SIG-M5 treated with dmso at 0.1 percent for 504 hours (cell line): ENCODE measurements around the gene GAPVD1.
"Not testable (repeated sequence)": the region's sequence is repeated elsewhere in the genome, so short reads cannot be mapped to it uniquely, and the experiment has no call there.

ENCODE experiments used
- DNase-seq: peaks from one replicate; lab custom pipeline; 2025; ENCODE audit not compliant: unreplicated experiment; lab: John Stamatoyannopoulos, UW

GAPVD1 gene, protein sequence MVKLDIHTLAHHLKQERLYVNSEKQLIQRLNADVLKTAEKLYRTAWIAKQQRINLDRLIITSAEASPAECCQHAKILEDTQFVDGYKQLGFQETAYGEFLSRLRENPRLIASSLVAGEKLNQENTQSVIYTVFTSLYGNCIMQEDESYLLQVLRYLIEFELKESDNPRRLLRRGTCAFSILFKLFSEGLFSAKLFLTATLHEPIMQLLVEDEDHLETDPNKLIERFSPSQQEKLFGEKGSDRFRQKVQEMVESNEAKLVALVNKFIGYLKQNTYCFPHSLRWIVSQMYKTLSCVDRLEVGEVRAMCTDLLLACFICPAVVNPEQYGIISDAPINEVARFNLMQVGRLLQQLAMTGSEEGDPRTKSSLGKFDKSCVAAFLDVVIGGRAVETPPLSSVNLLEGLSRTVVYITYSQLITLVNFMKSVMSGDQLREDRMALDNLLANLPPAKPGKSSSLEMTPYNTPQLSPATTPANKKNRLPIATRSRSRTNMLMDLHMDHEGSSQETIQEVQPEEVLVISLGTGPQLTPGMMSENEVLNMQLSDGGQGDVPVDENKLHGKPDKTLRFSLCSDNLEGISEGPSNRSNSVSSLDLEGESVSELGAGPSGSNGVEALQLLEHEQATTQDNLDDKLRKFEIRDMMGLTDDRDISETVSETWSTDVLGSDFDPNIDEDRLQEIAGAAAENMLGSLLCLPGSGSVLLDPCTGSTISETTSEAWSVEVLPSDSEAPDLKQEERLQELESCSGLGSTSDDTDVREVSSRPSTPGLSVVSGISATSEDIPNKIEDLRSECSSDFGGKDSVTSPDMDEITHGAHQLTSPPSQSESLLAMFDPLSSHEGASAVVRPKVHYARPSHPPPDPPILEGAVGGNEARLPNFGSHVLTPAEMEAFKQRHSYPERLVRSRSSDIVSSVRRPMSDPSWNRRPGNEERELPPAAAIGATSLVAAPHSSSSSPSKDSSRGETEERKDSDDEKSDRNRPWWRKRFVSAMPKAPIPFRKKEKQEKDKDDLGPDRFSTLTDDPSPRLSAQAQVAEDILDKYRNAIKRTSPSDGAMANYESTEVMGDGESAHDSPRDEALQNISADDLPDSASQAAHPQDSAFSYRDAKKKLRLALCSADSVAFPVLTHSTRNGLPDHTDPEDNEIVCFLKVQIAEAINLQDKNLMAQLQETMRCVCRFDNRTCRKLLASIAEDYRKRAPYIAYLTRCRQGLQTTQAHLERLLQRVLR (N-terminal part only)

DNA sequence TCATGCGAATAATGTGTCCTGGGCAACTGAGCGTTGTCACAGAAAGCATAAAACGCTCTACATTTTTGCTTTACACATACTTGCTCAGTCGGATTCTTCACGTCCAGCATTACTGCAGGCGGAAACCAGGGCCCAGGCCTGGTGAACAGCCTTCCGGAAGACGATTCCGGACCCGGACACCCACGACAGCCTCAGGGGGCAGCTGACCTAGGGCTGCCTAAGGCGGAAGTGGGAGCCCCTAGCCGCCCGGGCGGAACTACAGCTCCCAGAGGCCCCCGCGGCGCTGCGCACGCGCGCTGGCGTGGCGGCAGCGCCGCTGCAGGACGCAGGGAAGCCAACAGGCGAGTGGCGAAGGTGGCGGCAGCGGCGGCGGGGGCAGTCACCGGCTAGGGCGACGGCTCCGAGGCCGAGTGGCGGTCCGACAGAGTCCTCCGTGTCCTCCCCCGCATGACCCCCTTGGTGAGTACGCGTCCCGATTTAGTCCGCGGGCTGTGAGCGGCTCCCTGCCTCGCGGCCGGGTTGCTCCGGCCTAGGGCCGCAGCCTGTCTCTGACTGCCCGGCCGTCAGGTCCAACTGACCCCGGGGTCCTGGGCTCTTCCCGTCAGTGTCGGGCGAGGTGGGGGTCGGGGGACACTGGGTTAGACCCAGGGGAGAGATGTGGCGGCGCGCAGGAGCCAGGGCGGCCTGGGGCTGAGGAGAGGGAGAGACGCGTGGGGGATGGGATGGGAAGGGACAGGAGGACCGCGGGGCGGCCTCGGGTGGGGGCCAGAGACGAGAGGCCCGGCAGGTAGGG is at the start of gene GAPVD1:
Gene GAPVD1 (plus strand): TSS at position 326 of the 793 bp plus-strand sequence. CDS start 37,096 bp downstream, outside the sequence.
- peak; percentile 90 for DNase-seq

DNA sequence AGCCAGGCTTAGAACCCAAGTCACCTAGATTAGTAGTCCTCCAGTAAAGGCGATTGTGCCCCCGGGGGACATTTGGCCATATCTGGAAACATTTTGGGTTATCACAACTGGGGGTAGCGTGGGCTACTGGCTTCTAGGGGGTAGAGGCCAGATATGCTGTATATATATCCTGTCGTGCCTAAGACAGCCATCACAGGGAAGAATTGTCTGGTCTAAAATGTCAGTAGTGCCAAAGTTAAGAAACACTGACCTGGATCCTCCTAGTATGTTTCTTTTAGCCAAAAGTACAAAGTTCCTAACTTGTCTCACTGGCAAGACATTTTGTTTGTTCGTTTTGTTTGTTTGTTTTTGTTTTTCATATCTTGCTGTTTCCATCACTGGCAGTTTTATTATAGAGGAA is 47.4 kb upstream of the GAPVD1 start:
- DNase-seq = no peak

DNA sequence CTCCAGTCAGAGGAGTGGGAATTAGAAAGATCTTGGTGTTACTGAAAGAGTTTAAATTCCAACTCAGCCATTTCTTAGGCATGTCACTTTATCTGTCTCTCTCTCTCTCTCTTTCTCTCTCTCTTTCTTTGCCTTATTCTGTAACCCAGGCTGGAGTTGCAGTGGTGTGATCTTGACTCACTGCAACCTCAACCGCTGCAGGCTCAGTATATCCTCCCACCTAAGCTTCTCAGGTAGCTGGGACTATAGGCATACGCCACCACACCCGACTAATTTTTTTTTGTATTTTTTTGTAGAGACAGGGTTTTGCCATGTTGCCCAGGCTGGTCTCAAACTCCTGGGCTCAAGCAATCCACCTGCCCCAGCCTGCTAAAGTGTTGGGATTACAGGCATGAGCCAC is 43.0 kb upstream of the GAPVD1 start:
- DNase-seq = no peak

DNA sequence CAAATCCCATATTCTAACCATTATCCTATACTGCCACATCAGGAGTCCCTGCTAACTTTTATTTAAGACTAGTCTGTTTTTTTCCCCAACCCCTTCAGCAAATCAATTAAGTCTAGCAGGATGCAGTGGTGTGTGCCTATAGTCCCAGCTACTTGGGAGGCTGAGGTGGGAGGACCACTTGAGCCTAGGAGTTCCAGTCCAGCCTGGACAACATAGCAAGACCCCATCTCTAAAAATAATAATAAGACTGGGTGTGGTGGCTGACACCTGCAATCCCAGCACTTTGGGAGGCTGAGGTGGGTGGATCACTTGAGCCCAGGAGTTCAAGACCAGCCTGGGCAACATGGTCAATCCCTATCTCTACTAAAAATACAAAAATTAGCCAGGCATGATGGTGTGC is 36.8 kb upstream of the GAPVD1 start:
- not testable (repeated sequence) for DNase-seq

DNA sequence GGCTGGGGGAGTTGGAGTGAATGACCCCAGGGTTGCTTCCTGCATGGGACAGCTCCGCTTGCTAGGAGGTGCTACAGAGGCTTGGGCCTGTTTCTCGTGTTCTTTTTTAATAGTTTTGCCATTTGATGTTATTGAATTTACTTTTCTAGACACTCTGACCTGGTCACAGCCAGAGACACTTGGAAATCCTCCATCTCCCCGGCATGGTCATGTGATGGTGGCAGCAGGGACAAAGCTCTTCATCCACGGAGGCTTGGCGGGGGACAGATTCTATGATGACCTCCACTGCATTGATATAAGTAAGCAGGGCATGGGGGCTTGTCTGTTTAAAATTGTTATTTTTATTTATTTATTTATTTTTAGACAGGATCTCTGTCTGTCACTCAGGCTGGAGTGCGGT is 33.9 kb upstream of the GAPVD1 start:
- no peak for DNase-seq

DNA sequence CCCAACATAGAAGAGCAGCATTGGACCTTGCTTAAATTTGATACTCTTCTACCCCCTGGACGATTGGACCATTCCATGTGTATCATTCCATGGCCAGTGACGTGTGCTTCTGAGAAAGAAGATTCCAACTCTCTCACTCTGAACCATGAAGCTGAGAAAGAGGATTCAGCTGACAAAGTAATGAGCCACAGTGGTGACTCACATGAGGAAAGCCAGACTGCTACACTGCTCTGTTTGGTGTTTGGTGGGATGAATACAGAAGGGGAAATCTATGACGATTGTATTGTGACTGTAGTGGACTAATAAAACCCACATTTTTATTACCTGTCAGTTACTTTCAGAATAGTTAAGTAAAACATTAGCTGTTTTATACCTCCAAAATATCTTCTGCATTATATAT is 27.9 kb upstream of the GAPVD1 start:
- peak; percentile 15 for DNase-seq

DNA sequence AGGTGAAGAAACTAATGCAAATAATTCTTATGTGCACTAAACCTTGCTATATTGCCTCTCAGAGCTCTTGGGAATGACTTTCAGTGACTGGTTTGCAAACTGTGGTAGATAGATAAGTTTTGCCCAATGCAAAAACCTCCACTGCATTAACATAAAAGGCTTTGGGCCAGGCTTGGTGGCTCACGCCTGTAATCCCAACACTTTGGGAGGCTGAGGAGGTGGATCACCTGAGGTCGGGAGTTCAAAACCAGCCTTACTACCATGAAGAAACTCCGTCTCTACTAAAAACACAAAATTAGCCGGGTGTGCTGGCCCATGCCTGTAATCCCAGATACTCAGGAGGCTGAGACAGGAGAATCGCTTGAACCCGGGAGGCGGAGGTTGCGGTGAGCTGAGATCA is 27.5 kb upstream of the GAPVD1 start:
- DNase-seq = not testable (repeated sequence)

DNA sequence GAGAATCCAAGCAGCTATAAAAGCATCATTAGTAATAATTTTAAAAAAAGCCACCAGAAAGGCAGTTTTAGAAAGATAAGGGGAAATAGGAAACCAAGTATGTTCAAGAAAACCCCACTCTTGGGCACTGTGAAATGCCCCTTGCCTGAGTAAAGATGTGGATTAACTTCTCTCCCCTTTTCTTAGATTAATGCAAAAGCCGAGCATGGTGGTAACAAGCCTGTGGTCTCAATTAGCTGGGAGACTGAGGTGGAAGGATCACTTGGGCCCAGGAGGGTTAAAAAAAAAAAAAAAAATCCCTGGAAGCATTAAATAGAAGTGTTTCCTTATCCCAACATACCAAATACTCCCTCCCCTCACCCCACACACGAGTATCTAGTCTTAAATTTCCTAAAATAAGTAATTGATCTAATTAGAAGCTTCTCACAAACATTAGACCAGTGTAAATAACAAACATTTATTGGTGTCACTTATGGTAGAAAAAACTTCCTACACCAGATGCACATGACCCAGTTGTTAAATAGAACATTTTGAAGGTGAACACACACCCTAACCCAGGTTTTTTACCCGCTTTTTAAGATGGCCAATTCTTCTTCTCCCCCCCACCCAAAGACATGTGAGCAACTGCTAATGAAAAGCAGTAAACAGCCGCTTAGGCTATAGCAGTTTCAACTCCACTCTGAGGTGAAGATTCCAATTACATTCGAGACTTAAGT is 25.7 kb upstream of the GAPVD1 start:
- DNase-seq = no peak

DNA sequence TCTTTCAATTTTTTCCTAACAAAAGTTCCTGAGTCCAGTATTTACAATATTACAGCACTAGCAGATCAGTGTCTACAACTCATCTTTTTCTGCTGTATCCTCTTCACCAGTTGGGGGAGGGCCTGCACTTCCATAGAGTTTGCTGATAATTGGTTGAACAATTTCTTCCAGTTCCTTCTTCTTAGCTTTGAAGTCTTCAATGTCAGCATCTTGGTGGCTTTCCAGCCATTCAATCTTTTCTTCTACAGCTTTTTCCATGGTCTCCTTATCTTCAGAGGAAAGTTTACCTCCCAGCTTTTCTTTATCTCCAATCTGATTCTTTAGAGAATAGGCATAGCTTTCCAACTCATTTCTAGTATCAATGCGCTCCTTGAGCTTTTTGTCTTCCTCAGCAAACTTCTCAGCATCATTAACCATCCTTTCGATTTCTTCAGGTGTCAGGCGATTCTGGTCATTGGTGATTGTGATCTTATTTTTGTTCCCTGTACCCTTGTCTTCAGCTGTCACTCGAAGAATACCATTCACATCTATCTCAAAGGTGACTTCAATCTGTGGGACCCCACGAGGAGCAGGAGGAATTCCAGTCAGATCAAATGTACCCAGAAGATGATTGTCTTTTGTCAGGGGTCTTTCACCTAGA is 25.0 kb upstream of the GAPVD1 start:
- DNase-seq = not testable (repeated sequence)

DNA sequence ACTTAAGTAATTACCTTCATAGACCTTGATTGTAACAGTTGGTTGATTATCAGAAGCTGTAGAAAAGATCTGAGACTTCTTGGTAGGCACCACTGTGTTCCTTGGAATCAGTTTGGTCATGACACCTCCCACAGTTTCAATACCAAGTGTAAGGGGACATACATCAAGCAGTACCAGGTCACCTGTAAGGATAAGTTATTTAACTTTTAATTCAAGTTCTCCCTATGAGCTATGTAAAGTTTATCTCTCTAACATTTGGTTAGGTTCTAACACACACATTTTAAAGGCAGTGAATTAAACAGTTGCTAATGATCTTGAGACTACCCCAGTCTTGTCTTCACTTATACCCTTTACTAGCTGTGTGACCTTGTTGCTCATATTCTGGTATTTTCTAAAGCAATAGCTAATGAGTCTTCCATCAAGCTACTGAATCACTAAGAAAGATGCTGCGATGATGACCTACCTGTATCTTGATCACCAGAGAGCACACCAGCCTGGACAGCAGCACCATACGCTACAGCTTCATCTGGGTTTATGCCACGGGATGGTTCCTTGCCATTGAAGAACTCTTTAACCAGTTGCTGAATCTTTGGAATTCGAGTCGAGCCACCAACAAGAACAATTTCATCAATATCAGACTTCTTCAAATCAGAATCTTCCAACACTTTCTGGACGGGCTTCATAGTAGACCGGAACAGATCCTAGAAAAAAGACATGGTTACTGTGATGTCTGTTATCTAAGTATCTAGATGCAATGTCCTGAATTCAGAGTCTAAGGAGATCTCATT is 23.3 kb upstream of the GAPVD1 start:
- no peak for DNase-seq

DNA sequence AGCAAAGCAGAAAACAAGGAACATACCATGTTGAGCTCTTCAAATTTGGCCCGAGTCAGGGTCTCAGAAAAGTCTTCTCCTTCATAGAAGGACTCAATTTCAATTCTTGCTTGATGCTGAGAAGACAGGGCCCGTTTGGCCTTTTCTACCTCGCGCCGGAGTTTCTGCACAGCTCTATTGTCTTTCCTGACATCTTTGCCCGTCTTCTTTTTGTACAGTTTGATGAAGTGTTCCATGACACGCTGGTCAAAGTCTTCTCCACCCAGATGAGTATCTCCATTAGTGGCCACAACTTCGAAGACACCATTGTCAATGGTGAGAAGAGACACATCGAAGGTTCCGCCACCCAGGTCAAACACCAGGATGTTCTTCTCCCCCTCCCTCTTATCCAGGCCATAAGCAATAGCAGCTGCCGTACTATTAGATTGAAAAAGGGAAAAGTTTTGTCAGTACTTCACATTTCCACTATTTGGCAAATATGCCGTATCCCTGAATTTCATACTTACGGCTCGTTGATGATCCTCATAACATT is 22.6 kb upstream of the GAPVD1 start:
- no peak for DNase-seq

DNA sequence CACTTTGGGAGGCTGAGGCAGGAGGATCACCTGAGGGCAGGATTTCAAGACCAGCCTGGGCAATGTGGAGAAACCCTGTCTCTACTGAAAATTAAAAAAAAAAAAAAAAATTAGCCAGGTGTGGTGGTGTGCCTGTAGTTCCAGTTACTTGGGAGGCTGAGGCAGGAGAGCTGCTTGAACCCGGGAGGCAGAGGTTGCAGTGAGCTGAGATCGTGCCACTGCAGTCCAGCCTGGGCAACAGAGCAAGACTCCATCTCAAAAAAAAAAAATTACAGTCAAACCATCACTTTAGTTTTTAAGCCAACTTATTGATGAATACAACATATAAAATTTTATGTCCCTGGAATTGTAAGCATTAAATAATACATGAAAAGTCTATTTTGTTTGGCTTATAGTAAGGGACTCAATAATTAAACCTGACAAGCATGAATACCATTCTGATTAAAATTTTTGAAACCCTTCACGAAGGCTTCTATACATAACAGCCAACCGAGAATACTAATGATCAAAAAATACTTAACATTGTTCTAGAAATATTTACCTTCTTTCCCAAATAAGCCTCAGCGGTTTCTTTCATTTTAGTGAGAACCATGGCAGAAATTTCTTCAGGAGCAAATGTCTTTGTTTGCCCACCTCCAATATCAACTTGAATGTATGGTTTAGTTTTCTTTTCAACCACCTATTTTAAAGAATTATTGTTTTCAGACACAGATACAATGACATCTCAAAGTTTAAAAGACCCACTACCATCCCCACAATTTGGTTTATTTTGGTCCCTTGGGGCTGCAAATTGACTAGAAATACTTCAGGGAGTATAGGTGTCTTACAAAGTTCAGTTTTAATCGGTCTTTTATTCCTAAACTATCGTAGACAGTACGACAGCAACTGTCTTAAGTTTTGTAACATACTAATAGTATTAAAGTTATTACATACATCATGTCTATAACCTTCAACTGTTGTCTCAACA is 21.7 kb upstream of the GAPVD1 start:
- no peak for DNase-seq

DNA sequence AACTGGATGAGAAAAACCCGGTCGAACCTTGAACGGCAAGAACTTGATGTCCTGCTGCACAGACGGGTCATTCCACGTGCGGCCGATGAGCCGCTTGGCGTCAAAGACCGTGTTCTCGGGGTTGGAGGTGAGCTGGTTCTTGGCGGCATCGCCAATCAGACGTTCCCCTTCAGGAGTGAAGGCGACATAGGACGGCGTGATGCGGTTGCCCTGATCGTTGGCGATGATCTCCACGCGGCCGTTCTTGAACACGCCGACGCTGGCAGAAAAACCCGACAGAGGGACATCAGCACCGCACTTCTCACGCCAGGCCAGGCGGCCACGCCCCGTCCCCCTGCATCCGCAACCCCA is 21.0 kb upstream of the GAPVD1 start:
- DNase-seq = no peak

DNA sequence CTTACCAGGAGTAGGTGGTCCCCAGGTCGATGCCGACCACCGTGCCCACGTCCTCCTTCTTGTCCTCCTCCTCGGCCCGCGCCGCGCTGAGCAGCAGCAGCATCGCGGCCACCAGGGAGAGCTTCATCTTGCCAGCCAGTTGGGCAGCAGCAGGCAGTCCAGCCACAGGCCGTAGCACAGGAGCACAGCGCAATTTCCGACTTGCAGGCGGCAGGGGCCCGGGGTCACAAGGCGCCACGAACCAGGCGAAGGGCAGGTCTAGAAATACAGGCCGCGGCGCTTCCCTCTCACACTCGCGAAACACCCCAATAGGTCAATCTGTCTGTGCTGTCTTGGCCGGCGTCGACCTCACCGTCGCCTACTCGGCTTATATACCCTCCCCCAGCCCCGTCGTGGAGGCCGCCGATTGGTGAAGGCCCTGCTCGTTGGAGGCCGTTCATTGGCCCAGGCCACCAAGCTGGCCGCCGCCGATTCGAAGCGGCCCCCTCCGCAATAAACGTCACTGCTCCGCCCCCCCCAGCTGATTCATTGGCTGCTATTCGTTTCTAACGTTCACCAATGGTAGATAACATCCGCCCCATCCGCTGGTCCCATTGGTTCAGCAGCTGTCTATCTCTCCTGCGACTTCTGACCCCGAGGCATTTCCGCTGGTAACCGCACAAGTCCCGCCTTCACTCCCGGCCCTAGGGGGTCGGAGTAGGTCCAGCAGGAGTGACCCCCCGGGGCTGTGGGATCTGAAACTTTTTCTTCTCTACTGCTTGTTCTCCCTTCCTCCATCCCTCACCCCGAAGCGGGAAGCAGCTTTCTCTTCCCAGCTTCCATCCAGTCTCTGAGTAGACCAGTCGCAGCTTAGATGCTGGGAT is 20.4 kb upstream of the GAPVD1 start, which contains the start of gene HSPA5:
Gene HSPA5 (minus strand): TSS at position 344 of the 863 bp plus-strand sequence. CDS start 217 bp downstream, at position 127.
- peak; percentile 99 for DNase-seq

DNA sequence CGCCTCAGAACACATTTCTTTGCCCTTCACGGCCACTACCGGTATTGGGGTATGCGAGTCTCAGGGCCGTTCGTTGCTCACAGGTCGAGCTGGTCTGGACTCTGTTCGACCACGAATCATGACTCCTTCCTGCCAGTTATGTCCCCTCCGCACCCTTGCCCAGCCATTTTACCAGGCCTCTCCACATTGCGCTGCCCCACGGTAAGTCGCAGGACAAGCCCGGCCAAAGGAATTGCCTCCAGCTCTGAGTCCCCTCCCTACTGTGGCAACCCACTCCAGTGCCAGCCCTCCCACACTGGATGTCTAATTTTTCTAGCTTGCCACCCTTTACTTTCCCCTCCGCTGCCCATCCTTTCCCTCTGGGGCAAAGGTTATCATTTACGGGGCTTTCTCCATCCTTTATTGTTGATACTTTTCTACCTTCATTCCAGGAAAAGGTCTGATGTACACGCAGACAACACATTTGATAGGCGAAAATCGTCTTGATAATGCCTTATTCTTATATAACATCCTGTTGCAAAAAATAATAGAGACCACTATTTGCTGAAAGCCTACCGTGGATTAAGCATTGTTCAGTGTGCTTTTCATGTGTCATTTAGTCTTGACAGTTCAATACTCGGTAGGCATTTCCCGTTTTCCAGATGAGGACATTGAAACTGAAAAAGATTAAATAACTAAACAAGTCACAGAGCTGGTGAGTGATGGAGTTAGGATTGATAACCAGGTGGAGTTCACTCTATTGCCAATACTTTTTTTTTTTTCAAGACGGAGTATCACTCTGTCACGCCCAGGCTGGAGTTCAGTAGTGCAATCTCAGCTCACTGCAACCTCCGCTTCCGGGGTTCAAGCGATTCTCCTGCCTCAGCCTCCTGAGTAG is 19.5 kb upstream of the GAPVD1 start:
- peak; percentile 34 for DNase-seq
